Uterus (tissue), 4 donors: Measurements from ENCODE around the gene ARHGEF7. TPM values are rescaled to one million over a fixed set of nuclear protein-coding genes. Genes with fewer than 3 reads are reported as not detected.

Experiments used
- DNase-seq, 2 donors: peaks; one replicate each; pipeline ENCODE4 v3.0.0-alpha.2; 2019 to 2020
- H3K27ac ChIP-seq, 2 donors: fragments of 200-600 bp; sonication (generic); 1 replicate in 1 of 2; 2 replicates in 1 of 2; pipeline ENCODE4 v1.5.1; 2016 to 2018
- H3K27me3 ChIP-seq, 2 donors: fragments of 200-600 bp; sonication (generic); one replicate each; pipeline ENCODE4 v1.5.1; 2018 to 2019; ENCODE audit warnings: control low read depth in 1 of 2
- H3K36me3 ChIP-seq, 2 donors: fragments of 200-600 bp; sonication (generic); one replicate each; pipeline ENCODE4 v1.5.1; 2019; ENCODE audit warnings: control low read depth in 1 of 2
- H3K4me1 ChIP-seq, 2 donors: fragments of 200-600 bp; sonication (generic); one replicate each; pipeline ENCODE4 v1.5.1; 2018 to 2019; ENCODE audit warnings: control low read depth in 1 of 2
- H3K4me3 ChIP-seq, 2 donors: fragments of 200-600 bp; sonication (generic); 1 replicate in 1 of 2; 2 replicates in 1 of 2; pipeline ENCODE4 v1.5.1; 2018 to 2019; ENCODE audit warnings: mild to moderate bottlenecking in 1 of 2
- H3K9me3 ChIP-seq, 2 donors: fragments of 200-600 bp; sonication (generic); one replicate each; pipeline ENCODE4 v1.5.1; 2019; ENCODE audit warnings: control low read depth in 1 of 2
- CTCF ChIP-seq, 4 experiments: fragments of 200-600 bp in 2 of 4; fragments of 450-650 bp in 2 of 4; sonication (generic) in 2 of 4; IDR thresholded peaks; one replicate each; pipeline ENCODE4 v1.5.1; 2016 to 2019; ENCODE audit warnings: antibody characterized with exemption in 4 of 4, mild to moderate bottlenecking in 2 of 4, moderate library complexity in 1 of 4
- POLR2A ChIP-seq, 2 donors: fragments of 450-650 bp; IDR thresholded peaks; one replicate each; pipeline ENCODE4 v1.6.1; 2016; ENCODE audit warnings: antibody characterized with exemption in 2 of 2, mild to moderate bottlenecking in 1 of 2, moderate library complexity in 1 of 2
- intact Hi-C: fragments of 100-400 bp; cut with DNase I; formaldehyde crosslinking; loops from one replicate; pipeline ENCODE4 v1.15.1; 2023; ENCODE audit warnings: low total_unique reads
- total RNA-seq, 4 donors: library from RNA; depleted of rRNA in 3 of 4; stranded (reverse); fragments of >200 nt in 3 of 4; gene quantifications; one replicate each; pipeline versions ENCODE4 v1.1.0 to v1.2.4, GENCODE V29; 2014 to 2023
- donor health status: DM: yes; HTN: yes; CAD: no.

The ARHGEF7 gene
- total RNA-seq, 4 donors from 2014 or later = 42.6 to 152 (median 127) TPM

- Histone ChIP-seq H3K4me1 (no peaks in the 10 kb centered on the region), H3K27me3 (no peaks in the 10 kb centered on the region), H3K27ac (no peak overlapping the region), H3K36me3 (no peaks in the 10 kb centered on the region), H3K9me3 (no peaks in the 10 kb centered on the region), H3K4me3 (no peak overlapping the region)
- TF ChIP-seq POLR2A (IDR thresholded peaks at IDR 0.05) (no peak), CTCF (IDR thresholded peaks at IDR 0.05) (no peak)
- intact Hi-C loops = no loop called here
- no peak for DNase-seq
Observed at GRCh38 chr13:111345682-111346081, 230.6 kb downstream of the ARHGEF7 start.

GRCh38 chr13:111346101-111346680 is 231.1 kb downstream of the ARHGEF7 start:
- H3K4me3 ChIP-seq = no peak overlapping the region
- no peak overlapping the region for H3K27ac ChIP-seq
- DNase-seq = no peak
- H3K27me3 ChIP-seq = no peaks in the 10 kb centered on the region
- H3K4me1 ChIP-seq = no peaks in the 10 kb centered on the region
- intact Hi-C loops = no loop called here
- H3K36me3 ChIP-seq = no peaks in the 10 kb centered on the region
- TF ChIP-seq POLR2A (IDR thresholded peaks at IDR 0.05) = no peak
- no peak for TF ChIP-seq CTCF (IDR thresholded peaks at IDR 0.05)
- no peaks in the 10 kb centered on the region for H3K9me3 ChIP-seq

DNA sequence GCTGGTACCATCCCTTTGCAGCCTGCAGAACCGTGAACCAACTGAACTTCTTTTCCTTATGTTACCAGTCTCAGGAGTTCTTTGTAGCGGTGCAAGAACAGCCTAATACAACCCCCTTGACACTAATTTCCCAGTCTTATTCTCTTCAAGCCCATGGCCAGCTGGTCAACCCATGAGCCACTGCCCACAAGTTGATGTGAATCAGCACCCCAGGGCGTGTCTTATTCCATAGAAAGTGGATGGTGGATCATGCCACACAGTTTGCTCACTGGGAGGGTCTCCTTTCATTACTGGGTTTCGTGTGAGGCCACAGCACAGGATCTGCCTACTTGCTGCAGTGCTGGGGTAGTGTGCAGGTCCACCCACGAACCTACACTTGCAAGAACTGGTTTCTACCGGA is 232.3 kb downstream of the ARHGEF7 start:
- TF ChIP-seq POLR2A (IDR thresholded peaks at IDR 0.05) (no peak), CTCF (IDR thresholded peaks at IDR 0.05) (no peak)
- intact Hi-C loops = no loop called here
- H3K36me3 ChIP-seq = no peaks in the 10 kb centered on the region
- no peaks in the 10 kb centered on the region for H3K4me1 ChIP-seq
- no peak overlapping the region for H3K27ac ChIP-seq
- no peaks in the 10 kb centered on the region for H3K27me3 ChIP-seq
- DNase-seq = no peak
- no peak overlapping the region for H3K4me3 ChIP-seq
- H3K9me3 ChIP-seq = no peaks in the 10 kb centered on the region

DNA sequence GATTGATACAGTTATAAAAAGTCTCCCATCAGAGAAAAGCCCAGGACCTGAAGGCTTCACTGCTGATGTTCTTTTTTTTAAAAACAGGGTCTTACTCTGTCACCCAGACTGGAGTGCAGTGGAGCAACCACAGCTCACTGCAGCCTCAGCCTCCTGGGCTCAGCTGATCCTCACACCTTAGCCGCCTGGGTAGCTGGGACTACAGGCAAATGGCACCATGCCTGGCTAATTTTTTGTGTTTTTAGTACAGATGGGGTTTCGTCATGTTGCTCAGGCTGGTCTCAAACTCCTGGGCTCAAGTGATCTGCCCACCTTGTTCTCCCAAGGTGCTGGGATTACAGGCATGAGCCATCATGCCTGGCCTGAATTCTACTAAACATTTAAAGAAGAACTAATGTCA is 238.4 kb downstream of the ARHGEF7 start:
- Histone ChIP-seq H3K9me3 (no peaks in the 10 kb centered on the region), H3K4me1 (no peaks in the 10 kb centered on the region), H3K4me3 (no peak overlapping the region), H3K36me3 (no peaks in the 10 kb centered on the region), H3K27ac (no peak overlapping the region), H3K27me3 (no peaks in the 10 kb centered on the region)
- DNase-seq = no peak
- intact Hi-C loops = no loop called here
- TF ChIP-seq POLR2A (IDR thresholded peaks at IDR 0.05) (no peak), CTCF (IDR thresholded peaks at IDR 0.05) (no peak)

DNA sequence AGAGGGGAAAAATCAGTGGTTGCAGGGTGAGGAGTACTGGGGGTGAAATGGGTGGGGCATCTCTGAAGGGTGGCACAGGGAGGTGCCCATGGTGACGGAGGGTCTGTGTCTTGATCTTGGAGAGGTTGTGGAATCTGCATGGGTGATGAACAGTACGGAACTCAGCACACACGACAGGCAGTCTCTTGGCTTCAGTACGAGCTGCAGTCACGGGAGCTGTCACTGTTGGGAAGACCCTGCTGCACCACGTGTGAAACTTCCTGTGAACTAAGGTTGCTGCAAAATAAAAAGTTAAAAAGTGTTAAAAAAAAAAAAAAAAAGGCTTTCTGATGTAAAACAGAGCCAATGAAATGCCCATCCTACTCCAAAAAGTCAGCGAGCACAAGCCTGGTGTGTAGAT is 239.7 kb downstream of the ARHGEF7 start:
- no peak for TF ChIP-seq POLR2A (IDR thresholded peaks at IDR 0.05)
- TF ChIP-seq CTCF (IDR thresholded peaks at IDR 0.05) = no peak
- no peak overlapping the region for H3K27ac ChIP-seq
- no peak overlapping the region for H3K4me3 ChIP-seq
- no peaks in the 10 kb centered on the region for H3K4me1 ChIP-seq
- H3K9me3 ChIP-seq = no peaks in the 10 kb centered on the region
- H3K27me3 ChIP-seq = no peaks in the 10 kb centered on the region
- no peaks in the 10 kb centered on the region for H3K36me3 ChIP-seq
- no peak for DNase-seq
- intact Hi-C loops = no loop called here

Other genes starting within 250 kb of the ARHGEF7 start
- gene ANKRD10, start 200.2 kb upstream of the ARHGEF7 start, total RNA-seq = 100 to 1,000 TPM; 128 to 268 (median 235) TPM
- gene TEX29, start 205.3 kb downstream of the ARHGEF7 start, total RNA-seq = under 1 TPM in 1 of 4 donors, not detected in 3; 0.91 TPM